ENCODE results near the gene PAX2.

GRCh38 chr10:100838986-100839385 is 93.6 kb downstream of the PAX2 start:
- TF ChIP-seq CTCF (IDR thresholded peaks at IDR 0.05) = no peak
- TF ChIP-seq POLR2A (IDR thresholded peaks at IDR 0.05; ENCODE audit: low read length) = no peak
- no peak for TF ChIP-seq PHF8 (IDR thresholded peaks at IDR 0.05; ENCODE audit: borderline replicate concordance, low read depth)
- no peak for TF ChIP-seq TP53 (CRISPR knock-in tag; IDR thresholded peaks at IDR 0.05)
- no peak for TF ChIP-seq RAD21 (conservative IDR thresholded peaks at IDR 0.05 in 1 of 2, IDR thresholded peaks at IDR 0.05 in 1 of 2)
- TF ChIP-seq EP300 (IDR thresholded peaks at IDR 0.05) = no peak
- no peak; a peak in 1 of 4 replicates for TF ChIP-seq CEBPB (IDR thresholded peaks at IDR 0.05)
- TF ChIP-seq EHF (CRISPR knock-in tag; IDR thresholded peaks at IDR 0.05) = no peak
- TF ChIP-seq USF2 (IDR thresholded peaks at IDR 0.05) = peak; percentile 51
- TF ChIP-seq CHD4 (IDR thresholded peaks at IDR 0.05; ENCODE audit: borderline replicate concordance) = no peak
- no peak for TF ChIP-seq CHD2 (IDR thresholded peaks at IDR 0.05; ENCODE audit: low read length, partially characterized antibody)
- no peak for TF ChIP-seq HDAC2 (IDR thresholded peaks at IDR 0.05)
- no peak for TF ChIP-seq MAX (IDR thresholded peaks at IDR 0.05)

Data from A549 (cell line).